ENCODE measurements around the gene LRRC34. TPM values are rescaled to one million over a fixed set of nuclear protein-coding genes. Genes with fewer than 3 reads are reported as not detected.

Gene LRRC34
- total RNA-seq, 2 experiments from 2014 or later, result 3.4 to 4.7 TPM

DNA sequence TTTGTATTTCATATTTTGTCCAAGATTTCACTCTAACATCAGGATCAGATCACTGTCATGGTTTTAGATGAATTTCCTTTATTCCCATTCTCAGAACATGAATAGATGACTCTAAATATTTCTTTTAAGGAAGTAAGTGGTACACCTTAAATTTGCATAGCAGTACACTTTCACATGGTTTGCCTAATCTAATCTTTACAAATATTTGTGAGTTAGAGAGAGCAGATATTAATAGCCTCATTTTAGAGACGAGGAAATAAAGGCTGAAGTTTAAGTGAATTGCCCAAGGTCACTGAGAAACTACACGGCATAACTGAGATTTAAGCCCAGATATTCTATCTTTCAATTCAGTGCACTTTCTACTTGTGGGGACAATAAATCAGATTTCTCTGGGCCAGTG, 62.0 kb downstream of the LRRC34 start:
- Mint-ChIP-seq H3K4me3 (no peak overlapping the region), H3K9me3 (no peaks in the 10 kb centered on the region), H3K27ac (no peak overlapping the region), H3K4me1 (peaks cover 7% of the 10 kb centered on the region), H3K36me3 (ENCODE audit: low read depth) (no peaks in the 10 kb centered on the region), H3K27me3 (peaks cover 37% of the 10 kb centered on the region)
- ChIA-PET POLR2A (no interaction called here), CTCF (no interaction called here)
- DNase-seq, result no peak

DNA sequence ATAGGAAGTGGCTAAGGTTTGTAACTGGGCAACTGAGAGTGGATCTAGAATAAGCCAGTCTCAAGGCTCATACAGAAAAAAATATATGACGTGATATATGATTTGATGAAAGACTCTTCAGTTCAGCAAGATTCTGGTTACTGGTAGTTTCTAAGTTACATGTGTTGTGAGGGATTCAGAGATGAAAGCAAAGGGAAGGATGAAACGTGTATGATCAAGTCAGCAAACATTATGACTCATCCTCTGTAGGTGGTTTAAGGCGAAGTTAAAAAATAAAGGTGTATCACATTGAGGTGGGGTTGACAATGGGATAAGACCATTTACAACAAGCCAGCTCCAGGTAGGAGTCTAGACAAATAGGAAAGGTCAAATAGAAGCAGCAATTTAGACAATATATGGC, 64.0 kb downstream of the LRRC34 start:
- Mint-ChIP-seq H3K9me3 (no peaks in the 10 kb centered on the region), H3K4me1 (peaks cover 7% of the 10 kb centered on the region), H3K36me3 (ENCODE audit: low read depth) (no peaks in the 10 kb centered on the region), H3K27ac (no peak overlapping the region), H3K4me3 (no peak overlapping the region), H3K27me3 (peaks cover 33% of the 10 kb centered on the region)
- POLR2A ChIA-PET, result no interaction called here
- no peak for DNase-seq
- CTCF ChIA-PET, result interaction anchor here (1.2 kb wide), 1 partner anchor 14 kb away, joined by 4 read pairs; no protein-coding TSS in a partner anchor

DNA sequence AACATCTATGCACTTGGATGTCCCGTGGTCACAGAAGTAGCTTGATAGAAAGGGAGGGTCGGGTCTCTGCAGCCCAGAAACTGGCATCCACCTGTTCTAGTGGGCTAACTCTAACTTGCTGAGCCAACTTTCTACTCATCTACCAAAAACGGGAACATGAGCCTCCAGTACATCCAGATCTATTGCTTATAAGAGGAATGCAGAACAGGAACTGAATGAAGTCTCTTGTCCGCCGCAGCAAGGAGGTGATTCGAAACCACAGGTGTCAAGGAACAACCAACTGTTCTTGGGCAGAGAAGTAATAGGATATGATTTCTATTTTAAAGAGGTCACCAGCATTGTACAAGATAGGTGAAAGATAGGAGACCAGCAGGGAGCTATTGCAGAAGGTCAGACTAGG, 65.8 kb downstream of the LRRC34 start:
- CTCF ChIA-PET, result interaction anchor here (0.5 to 0.6 kb wide), 3 partner anchors 112 to 1541 kb away, joined by 3 to 4 read pairs (median 3); no protein-coding TSS in a partner anchor
- POLR2A ChIA-PET, result no interaction called here
- Mint-ChIP-seq H3K27ac (no peak overlapping the region), H3K9me3 (no peaks in the 10 kb centered on the region), H3K36me3 (ENCODE audit: low read depth) (no peaks in the 10 kb centered on the region), H3K4me3 (no peak overlapping the region), H3K27me3 (peaks cover 29% of the 10 kb centered on the region), H3K4me1 (peaks cover 7% of the 10 kb centered on the region)
- DNase-seq, result no peak

DNA sequence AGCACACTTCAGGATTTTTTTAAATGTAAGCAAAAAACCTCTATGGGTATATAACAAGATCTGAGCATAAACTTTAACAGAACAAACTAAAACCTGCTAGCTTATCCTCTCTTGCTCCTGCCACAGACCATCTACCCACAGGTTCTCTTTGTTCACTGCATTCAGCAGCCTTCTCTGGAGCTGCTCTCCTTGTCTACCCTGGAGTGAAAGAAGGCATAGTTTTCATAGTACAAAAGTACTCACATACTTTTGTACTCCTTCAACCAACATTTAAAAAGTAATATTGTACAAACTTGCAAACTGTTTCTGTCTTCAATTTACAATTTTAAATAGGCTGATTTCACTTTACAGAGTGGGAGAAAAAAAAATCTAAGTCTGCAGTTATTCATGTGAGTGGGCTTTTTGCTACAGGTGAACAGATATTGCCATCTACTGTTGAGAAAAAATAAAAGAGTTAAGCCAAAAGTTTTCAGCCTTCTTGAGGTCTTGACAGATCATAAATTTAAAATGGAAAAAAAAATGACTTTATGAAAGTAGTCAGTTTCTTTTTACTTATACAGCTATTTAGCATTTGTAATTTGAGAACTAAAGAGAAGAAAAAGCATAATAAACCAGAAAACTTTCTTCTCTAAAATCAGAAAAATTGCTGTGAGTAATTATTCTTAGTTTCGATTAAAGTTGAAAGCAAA, 68.2 kb downstream of the LRRC34 start:
- CTCF ChIA-PET, result no interaction called here
- no peak for DNase-seq
- POLR2A ChIA-PET, result no interaction called here

More for the DNA sequence above, 68.2 kb downstream of the LRRC34 start:
- Mint-ChIP-seq H3K9me3 (no peaks in the 10 kb centered on the region), H3K27ac (no peak overlapping the region), H3K4me1 (peaks cover 7% of the 10 kb centered on the region), H3K4me3 (no peak overlapping the region), H3K27me3 (peaks cover 27% of the 10 kb centered on the region), H3K36me3 (ENCODE audit: low read depth) (no peaks in the 10 kb centered on the region)

Other genes with a start within 250 kb of the LRRC34 start
- not detected for gene MECOM, start 149.2 kb downstream of the LRRC34 start, total RNA-seq
- gene TERC, start 47.8 kb downstream of the LRRC34 start, total RNA-seq, result 1 to 10 TPM; 1.8 to 4.6 TPM
- under 1 TPM; 0.20 to 0.23 TPM for gene ACTRT3, start 43.3 kb downstream of the LRRC34 start, total RNA-seq
- gene MYNN, start 39.5 kb downstream of the LRRC34 start, total RNA-seq, result 10 to 100 TPM; 14.8 to 16.4 TPM
- gene LRRIQ4, start within 50 bp of the LRRC34 start, total RNA-seq, result not detected
- gene LRRC31, start 57.0 kb upstream of the LRRC34 start, total RNA-seq, result not detected
- not detected for gene SAMD7, start 98.7 kb upstream of the LRRC34 start, total RNA-seq
- gene SEC62, start 153.9 kb upstream of the LRRC34 start, total RNA-seq, result 10 to 100 TPM; 61.0 to 63.1 TPM
- 1 to 10 TPM; 6.1 to 6.2 TPM for gene GPR160, start 225.1 kb upstream of the LRRC34 start, total RNA-seq